ENCODE measurements around the gene CPSF4L.
A peak's percentile ranks its signal among the peaks of the same experiment; 100 is the strongest.

Gene CPSF4L

GRCh38 chr17:73282629-73283028 lies 20.9 kb upstream of the CPSF4L start:
- TF ChIP-seq CTCF (conservative IDR thresholded peaks at IDR 0.05), result no peak
- H3K27ac ChIP-seq, result no peak overlapping the region

- H3K27ac ChIP-seq, result no peak overlapping the region
Observed at GRCh38 chr17:73281928-73282327, 20.2 kb upstream of the CPSF4L start.

GRCh38 chr17:73280191-73280590 lies 18.5 kb upstream of the CPSF4L start:
- TF ChIP-seq CTCF (conservative IDR thresholded peaks at IDR 0.05), result no peak
- peak overlapping the region; percentile 85 for H3K27ac ChIP-seq

More at GRCh38 chr17:73281928-73282327, 20.2 kb upstream of the CPSF4L start:
- no peak for TF ChIP-seq CTCF (conservative IDR thresholded peaks at IDR 0.05)

DNA sequence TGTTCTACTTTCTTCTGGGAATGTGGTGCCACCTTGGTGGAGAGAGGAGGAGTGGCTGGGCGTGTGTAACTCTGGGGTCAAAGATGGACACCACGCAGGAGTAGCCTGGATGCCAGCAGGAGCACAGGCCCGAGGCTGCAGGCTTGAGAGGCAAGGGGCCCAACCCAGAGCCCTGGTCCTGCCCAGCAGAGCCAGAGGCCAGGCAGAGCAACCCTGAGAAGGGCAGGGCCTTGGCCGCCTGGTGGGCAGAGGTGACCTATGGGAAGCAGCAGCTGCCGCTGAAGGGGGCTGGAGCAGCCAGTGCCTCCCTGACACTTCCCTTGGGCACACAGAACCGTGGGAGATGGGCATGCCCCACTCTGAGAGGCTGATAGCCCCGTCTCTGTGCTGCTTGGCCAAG lies 18.0 kb upstream of the CPSF4L start:
- peak overlapping the region; percentile 85 for H3K27ac ChIP-seq
- no peak for TF ChIP-seq CTCF (conservative IDR thresholded peaks at IDR 0.05)

- H3K27ac ChIP-seq, result peak overlapping the region; percentile 85
- no peak for TF ChIP-seq CTCF (conservative IDR thresholded peaks at IDR 0.05)
Observed at GRCh38 chr17:73278465-73279453, 17.1 kb upstream of the CPSF4L start.

GRCh38 chr17:73278049-73278464 lies 16.4 kb upstream of the CPSF4L start:
- no peak for TF ChIP-seq CTCF (conservative IDR thresholded peaks at IDR 0.05)
- H3K27ac ChIP-seq, result peak overlapping the region; percentile 85

DNA sequence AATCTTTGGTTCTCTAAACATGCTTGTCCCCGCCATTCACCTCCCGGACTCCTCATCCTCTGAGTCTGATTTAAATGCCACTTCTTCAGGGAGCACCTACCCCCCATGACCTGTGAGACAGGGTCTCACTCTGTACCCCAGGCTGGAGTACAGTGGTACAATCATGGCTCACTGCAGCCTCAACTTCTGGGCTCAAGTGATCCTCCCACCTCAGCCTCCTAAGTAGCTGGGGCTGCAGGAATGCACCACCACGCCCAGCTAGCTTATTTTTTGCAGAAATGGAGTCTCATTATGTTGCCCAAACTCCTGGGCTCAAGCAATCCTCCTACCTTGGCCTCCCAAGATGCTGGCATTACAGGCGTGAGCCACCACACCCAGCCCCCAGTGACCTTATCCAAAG lies 12.8 kb upstream of the CPSF4L start:
- no peak overlapping the region for H3K27ac ChIP-seq
- no peak for TF ChIP-seq CTCF (conservative IDR thresholded peaks at IDR 0.05)
